ENCODE data around the gene MED25. TPM values are rescaled to one million over a fixed set of nuclear protein-coding genes. Genes with fewer than 3 reads are reported as not detected.

The MED25 gene
- total RNA-seq, 1 donor from 2014 or later: 72.2 TPM

DNA sequence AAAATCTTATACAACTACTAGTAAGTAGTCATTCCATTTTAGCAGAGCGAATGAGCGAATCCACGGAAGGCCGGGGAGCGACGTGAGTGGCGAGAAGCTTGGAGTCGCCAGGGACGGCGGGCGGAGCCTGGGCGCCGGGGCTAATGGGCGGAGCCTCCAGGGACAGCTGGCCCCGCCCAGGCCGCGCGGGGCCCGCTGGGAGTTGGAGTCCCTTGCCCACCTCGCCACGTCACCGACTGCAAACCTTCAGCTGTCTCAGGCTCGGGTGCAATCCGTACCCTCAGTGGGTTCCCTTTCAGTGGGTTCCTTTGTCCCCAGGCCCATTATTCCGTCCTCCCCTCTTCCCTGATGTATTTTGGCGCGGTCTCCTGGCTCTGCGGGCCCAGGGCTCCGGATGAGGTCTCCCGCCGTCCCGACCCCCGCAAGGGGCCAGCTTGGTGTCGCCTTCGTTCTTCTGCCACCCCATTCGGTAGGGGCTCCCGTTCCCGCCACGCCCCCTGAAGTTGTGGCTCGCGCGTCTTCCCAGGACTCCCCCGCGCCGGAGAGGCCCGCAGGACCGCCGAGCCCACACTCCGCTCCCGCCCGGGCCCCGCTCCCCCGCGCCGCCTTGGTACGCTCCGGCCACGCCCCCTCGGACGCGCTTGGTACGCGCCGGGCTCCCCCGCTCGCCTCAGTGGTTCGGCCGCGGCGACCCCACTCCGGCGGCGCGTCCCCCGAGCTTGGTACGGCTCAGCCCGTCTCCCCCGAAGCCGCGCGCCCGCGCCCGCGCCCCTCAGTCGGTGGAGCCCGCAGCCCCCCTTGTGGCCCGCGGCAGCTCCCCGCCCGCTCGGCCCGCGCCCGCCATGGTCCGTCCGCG is 32.6 kb downstream of the MED25 start, which contains the start of gene PTOV1:
TSS of gene PTOV1 (plus strand) at position 673 of the 856 bp plus-strand sequence.
- Histone ChIP-seq H3K27ac (ENCODE audit: low read depth, low read length) (peak within 1 kb of the TSS; percentile 97), H2AFZ (ENCODE audit: low read depth, low read length) (peak within 1 kb of the TSS; percentile 80), H3K4me3 (ENCODE audit: insufficient read depth, low read depth, low read length) (peak within 1 kb of the TSS; percentile 75), H4K20me1 (ENCODE audit: insufficient read depth, low read length) (peaks cover 55% of the 10 kb centered on the region), H3K79me2 (ENCODE audit: insufficient read depth, low read length) (peaks cover 50% of the 10 kb centered on the region), H3K9ac (ENCODE audit: low read length) (peak within 1 kb of the TSS; percentile 99), H3K36me3 (ENCODE audit: insufficient read depth, low read length) (no peaks in the 10 kb centered on the region), H3K4me2 (ENCODE audit: low read length) (peak within 1 kb of the TSS; percentile 93), H3K9me3 (ENCODE audit: insufficient read depth, low read depth, low read length) (no peaks in the 10 kb centered on the region), H3K4me1 (ENCODE audit: insufficient read depth, low read length) (peaks cover 28% of the 10 kb centered on the region), H3K27me3 (ENCODE audit: insufficient read depth, low read length) (no peaks in the 10 kb centered on the region)
- DNase-seq (ENCODE audit: low read depth) (peak; percentile 75), FAIRE-seq (no peak)
- TF ChIP-seq EZH2 (IDR thresholded peaks at IDR 0.05; ENCODE audit: insufficient read depth, low read length): no peak
- TF ChIP-seq, protein P1, sequence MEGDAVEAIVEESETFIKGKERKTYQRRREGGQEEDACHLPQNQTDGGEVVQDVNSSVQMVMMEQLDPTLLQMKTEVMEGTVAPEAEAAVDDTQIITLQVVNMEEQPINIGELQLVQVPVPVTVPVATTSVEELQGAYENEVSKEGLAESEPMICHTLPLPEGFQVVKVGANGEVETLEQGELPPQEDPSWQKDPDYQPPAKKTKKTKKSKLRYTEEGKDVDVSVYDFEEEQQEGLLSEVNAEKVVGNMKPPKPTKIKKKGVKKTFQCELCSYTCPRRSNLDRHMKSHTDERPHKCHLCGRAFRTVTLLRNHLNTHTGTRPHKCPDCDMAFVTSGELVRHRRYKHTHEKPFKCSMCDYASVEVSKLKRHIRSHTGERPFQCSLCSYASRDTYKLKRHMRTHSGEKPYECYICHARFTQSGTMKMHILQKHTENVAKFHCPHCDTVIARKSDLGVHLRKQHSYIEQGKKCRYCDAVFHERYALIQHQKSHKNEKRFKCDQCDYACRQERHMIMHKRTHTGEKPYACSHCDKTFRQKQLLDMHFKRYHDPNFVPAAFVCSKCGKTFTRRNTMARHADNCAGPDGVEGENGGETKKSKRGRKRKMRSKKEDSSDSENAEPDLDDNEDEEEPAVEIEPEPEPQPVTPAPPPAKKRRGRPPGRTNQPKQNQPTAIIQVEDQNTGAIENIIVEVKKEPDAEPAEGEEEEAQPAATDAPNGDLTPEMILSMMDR (IDR thresholded peaks at IDR 0.05; ENCODE audit: insufficient read depth, low read depth, low read length): no peak
- Mint-ChIP-seq H3K27ac (ENCODE audit: unreplicated experiment) (peak within 1 kb of the TSS; percentile 92), H3K27me3 (ENCODE audit: low read depth, unreplicated experiment) (no peaks in the 10 kb centered on the region), H3K4me1 (ENCODE audit: low read depth, unreplicated experiment) (peaks cover 24% of the 10 kb centered on the region), H3K9me3 (ENCODE audit: unreplicated experiment) (peaks cover 13% of the 10 kb centered on the region), H3K4me3 (ENCODE audit: unreplicated experiment) (peak within 1 kb of the TSS; percentile 93), H3K36me3 (ENCODE audit: low read depth, unreplicated experiment) (peaks cover 19% of the 10 kb centered on the region)

DNA sequence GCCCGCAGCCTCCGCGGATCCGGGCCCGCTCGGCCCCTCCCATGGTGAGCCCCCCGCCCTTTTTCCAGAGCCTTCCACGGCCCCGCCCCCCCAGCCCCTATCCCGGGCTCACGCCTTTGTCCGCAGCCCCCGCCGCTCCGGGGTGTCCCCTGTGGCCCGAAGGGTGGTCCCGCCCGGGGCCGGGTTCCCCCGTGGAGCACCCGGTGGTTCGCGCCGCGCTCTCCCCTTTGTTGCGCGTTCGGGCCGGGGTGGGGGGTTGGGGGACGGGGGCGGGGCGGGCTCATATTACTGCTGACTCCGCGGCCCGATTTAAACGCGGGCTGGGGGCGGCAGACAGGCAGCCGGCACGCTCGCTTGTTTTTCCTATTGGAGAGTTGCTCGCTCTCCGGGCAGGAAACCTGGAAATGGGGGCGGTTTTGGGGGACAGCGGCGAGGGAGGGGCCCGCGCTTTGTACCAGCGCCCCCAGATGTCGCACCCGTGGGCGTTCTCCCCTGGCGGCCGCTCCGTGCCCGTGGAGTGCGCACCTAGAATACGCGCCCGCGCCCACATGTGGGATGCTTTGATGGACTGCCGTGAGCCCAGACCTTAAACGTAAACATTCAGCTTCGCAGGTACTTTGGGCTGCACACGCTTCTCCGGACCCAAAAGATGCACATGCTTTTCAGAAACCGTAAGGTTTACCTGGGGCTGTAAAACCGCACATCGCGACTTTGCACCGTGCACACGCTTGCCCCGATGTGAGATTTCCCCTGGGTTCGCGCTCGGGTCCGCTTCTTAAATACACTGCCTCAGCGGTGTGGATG is 33.6 kb downstream of the MED25 start:
- Mint-ChIP-seq H3K9me3 (ENCODE audit: unreplicated experiment) (peaks cover 10% of the 10 kb centered on the region), H3K27me3 (ENCODE audit: low read depth, unreplicated experiment) (no peaks in the 10 kb centered on the region), H3K4me1 (ENCODE audit: low read depth, unreplicated experiment) (peaks cover 24% of the 10 kb centered on the region), H3K27ac (ENCODE audit: unreplicated experiment) (no peak overlapping the region), H3K4me3 (ENCODE audit: unreplicated experiment) (peak overlapping the region; percentile 93), H3K36me3 (ENCODE audit: low read depth, unreplicated experiment) (peaks cover 18% of the 10 kb centered on the region)
- peak overlapping the region; percentile 93 for H3K4me2 ChIP-seq (ENCODE audit: low read length)
- H3K27ac ChIP-seq (ENCODE audit: low read depth, low read length): peak overlapping the region; percentile 97
- H3K4me1 ChIP-seq (ENCODE audit: insufficient read depth, low read length): peaks cover 28% of the 10 kb centered on the region
- DNase-seq (ENCODE audit: low read depth) (no peak), FAIRE-seq (no peak)
- H3K36me3 ChIP-seq (ENCODE audit: insufficient read depth, low read length): no peaks in the 10 kb centered on the region
- no peaks in the 10 kb centered on the region for H3K27me3 ChIP-seq (ENCODE audit: insufficient read depth, low read length)
- no peak overlapping the region for H2AFZ ChIP-seq (ENCODE audit: low read depth, low read length)
- peaks cover 53% of the 10 kb centered on the region for H3K79me2 ChIP-seq (ENCODE audit: insufficient read depth, low read length)
- peak overlapping the region; percentile 99 for H3K9ac ChIP-seq (ENCODE audit: low read length)
- peaks cover 63% of the 10 kb centered on the region for H4K20me1 ChIP-seq (ENCODE audit: insufficient read depth, low read length)
- no peaks in the 10 kb centered on the region for H3K9me3 ChIP-seq (ENCODE audit: insufficient read depth, low read depth, low read length)
- no peak for TF ChIP-seq EZH2 (IDR thresholded peaks at IDR 0.05; ENCODE audit: insufficient read depth, low read length)
- TF ChIP-seq, protein P1 (IDR thresholded peaks at IDR 0.05; ENCODE audit: insufficient read depth, low read depth, low read length): no peak
- H3K4me3 ChIP-seq (ENCODE audit: insufficient read depth, low read depth, low read length): peak overlapping the region; percentile 75
